RCC 7860 (cell line): ENCODE results near the gene PRPS1.
"Not testable (repeated sequence)": the region's sequence is repeated elsewhere in the genome, so short reads cannot be mapped to it uniquely, and the experiment has no call there.

Experiments used
- DNase-seq: peaks from one replicate; pipeline ENCODE4 v3.0.0-alpha.2; 2015; ENCODE audit warnings: low spot score
- FAIRE-seq: peaks from 2 replicates; lab custom pipeline; 2012; peaks lifted over from hg19 to GRCh38; lab: Jason Lieb, UNC

The PRPS1 gene

GRCh38 chrX:107629540-107629909, 1.2 kb downstream of the PRPS1 start:
- peak; percentile 54 for FAIRE-seq
- DNase-seq: no peak

- FAIRE-seq (no peak), DNase-seq (no peak)
Measured at GRCh38 chrX:107630031-107630689, 1.9 kb downstream of the PRPS1 start.

GRCh38 chrX:107632346-107632745, 4.0 kb downstream of the PRPS1 start:
- no peak for FAIRE-seq
- DNase-seq: no peak

GRCh38 chrX:107646735-107647134, 18.4 kb downstream of the PRPS1 start:
- DNase-seq: no peak
- FAIRE-seq: no peak

GRCh38 chrX:107648332-107648731, 20.0 kb downstream of the PRPS1 start:
- FAIRE-seq (no peak), DNase-seq (no peak)

- FAIRE-seq: no peak
- no peak for DNase-seq
Measured at GRCh38 chrX:107654566-107654871, 26.2 kb downstream of the PRPS1 start.

- FAIRE-seq (no peak), DNase-seq (peak; percentile 8)
Measured at GRCh38 chrX:107654872-107655761, 26.8 kb downstream of the PRPS1 start.

GRCh38 chrX:107656978-107657377, 28.7 kb downstream of the PRPS1 start:
- FAIRE-seq (no peak), DNase-seq (no peak)

- DNase-seq (no peak), FAIRE-seq (no peak)
Measured at GRCh38 chrX:107658660-107659059, 30.4 kb downstream of the PRPS1 start.

- FAIRE-seq (no peak), DNase-seq (no peak)
Measured at GRCh38 chrX:107659286-107659685, 31.0 kb downstream of the PRPS1 start.

GRCh38 chrX:107659768-107660167, 31.5 kb downstream of the PRPS1 start:
- DNase-seq: peak; percentile 26
- FAIRE-seq: peak; percentile 83

- FAIRE-seq (no peak), DNase-seq (no peak)
Measured at GRCh38 chrX:107662145-107662544, 33.8 kb downstream of the PRPS1 start.

GRCh38 chrX:107662824-107663223, 34.5 kb downstream of the PRPS1 start:
- DNase-seq: no peak
- FAIRE-seq: no peak

GRCh38 chrX:107666931-107667330, 38.6 kb downstream of the PRPS1 start:
- FAIRE-seq (no peak), DNase-seq (no peak)

GRCh38 chrX:107667426-107667825, 39.1 kb downstream of the PRPS1 start:
- DNase-seq (no peak), FAIRE-seq (no peak)

- not testable (repeated sequence) for DNase-seq, FAIRE-seq
Measured at GRCh38 chrX:107668710-107669109, 40.4 kb downstream of the PRPS1 start.

- DNase-seq (no peak), FAIRE-seq (no peak)
Measured at GRCh38 chrX:107669261-107669660, 41.0 kb downstream of the PRPS1 start.

- no peak for FAIRE-seq
- no peak for DNase-seq
Measured at GRCh38 chrX:107669885-107670628, 41.7 kb downstream of the PRPS1 start.

- FAIRE-seq, DNase-seq: not testable (repeated sequence)
Measured at GRCh38 chrX:107671256-107671655, 42.9 kb downstream of the PRPS1 start.

- FAIRE-seq: peak; percentile 55
- peak; percentile 66 for DNase-seq
Measured at GRCh38 chrX:107672955-107673378, 44.7 kb downstream of the PRPS1 start.

- FAIRE-seq (no peak), DNase-seq (no peak)
Measured at GRCh38 chrX:107673431-107673830, 45.1 kb downstream of the PRPS1 start.
